ENCODE results near the gene EML4.
A peak's percentile ranks its signal among the peaks of the same experiment; 100 is the strongest.

Gene EML4

DNA sequence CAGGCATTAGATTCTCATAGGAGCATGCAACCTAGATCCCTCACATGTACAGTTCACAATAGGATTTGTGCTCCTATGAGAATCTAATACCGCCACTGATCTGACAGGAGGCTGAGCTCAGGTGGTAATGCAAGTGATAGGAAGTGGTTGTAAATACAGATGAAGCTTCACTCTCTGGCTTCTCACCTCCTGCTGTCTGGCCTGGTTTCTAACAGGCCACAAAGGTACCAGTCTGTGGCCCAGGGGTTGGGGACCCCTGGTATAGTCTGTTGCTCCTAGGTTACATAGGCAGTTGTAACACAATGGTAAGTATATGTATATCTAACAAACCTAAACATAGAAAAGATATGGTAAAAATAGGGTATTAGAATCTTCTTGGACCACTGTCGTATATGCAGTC lies 81.8 kb downstream of the EML4 start:
- TF ChIP-seq, protein P1, sequence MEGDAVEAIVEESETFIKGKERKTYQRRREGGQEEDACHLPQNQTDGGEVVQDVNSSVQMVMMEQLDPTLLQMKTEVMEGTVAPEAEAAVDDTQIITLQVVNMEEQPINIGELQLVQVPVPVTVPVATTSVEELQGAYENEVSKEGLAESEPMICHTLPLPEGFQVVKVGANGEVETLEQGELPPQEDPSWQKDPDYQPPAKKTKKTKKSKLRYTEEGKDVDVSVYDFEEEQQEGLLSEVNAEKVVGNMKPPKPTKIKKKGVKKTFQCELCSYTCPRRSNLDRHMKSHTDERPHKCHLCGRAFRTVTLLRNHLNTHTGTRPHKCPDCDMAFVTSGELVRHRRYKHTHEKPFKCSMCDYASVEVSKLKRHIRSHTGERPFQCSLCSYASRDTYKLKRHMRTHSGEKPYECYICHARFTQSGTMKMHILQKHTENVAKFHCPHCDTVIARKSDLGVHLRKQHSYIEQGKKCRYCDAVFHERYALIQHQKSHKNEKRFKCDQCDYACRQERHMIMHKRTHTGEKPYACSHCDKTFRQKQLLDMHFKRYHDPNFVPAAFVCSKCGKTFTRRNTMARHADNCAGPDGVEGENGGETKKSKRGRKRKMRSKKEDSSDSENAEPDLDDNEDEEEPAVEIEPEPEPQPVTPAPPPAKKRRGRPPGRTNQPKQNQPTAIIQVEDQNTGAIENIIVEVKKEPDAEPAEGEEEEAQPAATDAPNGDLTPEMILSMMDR (IDR thresholded peaks at IDR 0.05; ENCODE audit: control extremely low read depth, extremely low read depth, low read depth, missing control alignments): no peak
- ChIA-PET CTCF (interaction anchor here (1.4 to 2.1 kb wide), 2 partner anchors 13 to 156 kb away, joined by 4 to 6 read pairs; no protein-coding TSS in a partner anchor), POLR2A (no interaction called here)
- no peak for DNase-seq (ENCODE audit: extremely low spot score)

- DNase-seq (ENCODE audit: extremely low spot score): peak; percentile 19
- ChIA-PET POLR2A (no interaction called here), CTCF (interaction anchor here (0.6 to 1.7 kb wide), 5 partner anchors 10 to 411 kb away, joined by 3 to 4 read pairs (median 3); no protein-coding TSS in a partner anchor)
- TF ChIP-seq, protein P1 (IDR thresholded peaks at IDR 0.05; ENCODE audit: control extremely low read depth, extremely low read depth, low read depth, missing control alignments): no peak
These were observed 83.3 kb downstream of the EML4 start for GRCh38 chr2:42252464-42252863.

GRCh38 chr2:42254186-42254895 lies 85.2 kb downstream of the EML4 start:
- TF ChIP-seq, protein P1 (IDR thresholded peaks at IDR 0.05; ENCODE audit: control extremely low read depth, extremely low read depth, low read depth, missing control alignments): no peak
- CTCF ChIA-PET: no interaction called here
- POLR2A ChIA-PET: no interaction called here
- DNase-seq (ENCODE audit: extremely low spot score): no peak

DNA sequence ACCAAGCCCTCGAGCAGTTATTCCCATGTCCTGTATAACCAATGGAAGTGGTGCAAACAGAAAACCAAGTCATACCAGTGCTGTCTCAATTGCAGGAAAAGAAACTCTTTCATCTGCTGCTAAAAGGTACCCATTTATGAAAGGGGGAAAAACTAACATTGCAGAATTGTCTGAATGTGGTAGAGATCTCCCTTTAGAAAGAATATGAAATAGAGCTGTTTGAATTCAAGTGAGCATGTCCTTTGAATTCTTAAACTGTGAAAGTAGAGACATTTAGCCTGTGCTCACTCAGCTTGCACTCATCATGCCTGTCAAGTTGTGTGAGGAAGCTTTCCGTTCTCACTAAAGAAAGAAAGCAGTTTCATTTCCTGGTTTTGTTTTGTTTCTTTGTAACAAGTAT lies 87.4 kb downstream of the EML4 start:
- CTCF ChIA-PET: interaction anchor here (0.6 to 1.3 kb wide), 2 partner anchors 161 to 406 kb away, joined by 3 to 5 read pairs; no protein-coding TSS in a partner anchor
- DNase-seq (ENCODE audit: extremely low spot score): peak; percentile 36
- POLR2A ChIA-PET: no interaction called here
- TF ChIP-seq, protein P1 (IDR thresholded peaks at IDR 0.05; ENCODE audit: control extremely low read depth, extremely low read depth, low read depth, missing control alignments): no peak

DNA sequence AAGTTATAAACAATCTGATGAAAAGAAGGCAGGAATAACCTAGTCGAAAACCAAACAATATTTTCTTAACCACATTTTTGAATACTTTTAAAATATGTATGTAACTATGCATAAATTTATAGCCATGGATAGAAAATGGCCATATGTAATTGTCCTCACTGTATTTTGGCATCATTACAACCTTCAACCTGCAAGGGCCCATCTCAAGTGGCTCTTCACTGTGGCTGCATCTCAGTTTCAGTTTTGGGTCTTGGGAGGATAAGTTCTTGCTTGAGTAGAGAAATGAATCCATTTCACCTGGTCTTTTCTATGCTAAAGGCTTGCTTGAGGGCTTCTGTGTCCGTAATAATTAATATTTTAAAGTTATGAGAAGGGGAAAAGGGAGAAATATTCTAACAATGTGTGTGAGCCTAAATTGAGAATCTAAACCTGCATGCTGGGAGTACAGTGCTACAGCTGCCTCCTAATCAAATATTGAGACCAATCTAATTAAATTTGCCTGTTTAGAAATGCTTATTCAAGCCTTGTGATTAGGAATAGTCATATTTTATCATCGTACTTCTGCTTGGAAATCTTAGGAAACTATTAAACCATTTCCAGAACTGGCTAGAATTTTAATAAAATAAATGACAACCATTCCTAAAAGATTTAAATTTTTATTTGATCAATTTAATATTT lies 92.5 kb downstream of the EML4 start:
- TF ChIP-seq, protein P1 (IDR thresholded peaks at IDR 0.05; ENCODE audit: control extremely low read depth, extremely low read depth, low read depth, missing control alignments): no peak
- ChIA-PET POLR2A (no interaction called here), CTCF (interaction anchor here (1.3 kb wide), 1 partner anchor 14 kb away, joined by 4 read pairs; no protein-coding TSS in a partner anchor)
- no peak for DNase-seq (ENCODE audit: extremely low spot score)

DNA sequence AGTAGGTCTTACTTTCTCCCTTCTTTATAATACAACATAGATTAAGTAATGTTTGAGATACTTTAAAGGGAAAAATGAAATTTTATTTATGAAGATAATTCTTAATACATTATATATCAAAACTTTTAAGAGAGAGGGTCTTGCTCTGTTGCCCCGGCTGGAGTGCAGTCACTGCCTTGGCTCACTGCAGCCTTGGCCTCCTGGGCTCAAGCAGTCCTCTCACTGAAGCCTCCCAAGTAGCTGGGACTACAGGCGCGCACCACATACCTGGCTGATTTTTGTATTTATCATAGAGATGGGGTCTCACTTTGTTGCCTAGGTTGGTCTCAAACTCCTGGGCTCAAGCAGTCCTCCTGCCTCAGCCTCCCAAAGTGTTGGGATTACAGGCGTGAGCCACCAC lies 97.1 kb downstream of the EML4 start:
- POLR2A ChIA-PET: interaction anchor here (0.6 kb wide), 1 partner anchor 117 kb away, joined by 3 read pairs; no protein-coding TSS in a partner anchor
- CTCF ChIA-PET: interaction anchor here (1.4 kb wide), 1 partner anchor 36 kb away, joined by 3 read pairs; no protein-coding TSS in a partner anchor
- no peak for DNase-seq (ENCODE audit: extremely low spot score)
- TF ChIP-seq, protein P1 (IDR thresholded peaks at IDR 0.05; ENCODE audit: control extremely low read depth, extremely low read depth, low read depth, missing control alignments): no peak

Data from GM10248 (cell line).